Regular cardiac myocyte (primary cell): Measurements from ENCODE around the gene DSPP. TPM values are rescaled to one million over a fixed set of nuclear protein-coding genes. Genes with fewer than 3 reads are reported as not detected.

Source experiments
- total RNA-seq: library from RNA; depleted of rRNA; stranded (reverse); fragments of >200 nt; gene quantifications from 2 replicates; pipeline ENCODE4 v1.2.3, GENCODE V29; 2014

The DSPP gene
- not detected in 2 replicates for total RNA-seq

GRCh38 chr4:87608229-87608628, at the start of gene DSPP:
TSS of gene DSPP (plus strand) at chr4:87608529. CDS start at chr4:87610909, 2,380 bp downstream.

GRCh38 chr4:87649980-87650379, 41.7 kb downstream of the DSPP start, which contains the start of gene DMP1:
TSS of gene DMP1 (plus strand) at chr4:87650280. CDS start at chr4:87656493, 6,213 bp downstream.

Other genes starting within 250 kb of the DSPP start
- 24.3 and 45.4 TPM in 2 replicates for gene HSD17B11, start 217.3 kb upstream of the DSPP start, total RNA-seq
- 16.9 and 27.6 TPM in 2 replicates for gene NUDT9, start 186.0 kb upstream of the DSPP start, total RNA-seq
- 0.56 and 0.58 TPM in 2 replicates for gene SPARCL1, start 79.2 kb upstream of the DSPP start, total RNA-seq
- not detected in 2 replicates for gene DMP1, start 41.8 kb downstream of the DSPP start, total RNA-seq
- 0.19 and 0.56 TPM in 2 replicates for gene IBSP, start 191.0 kb downstream of the DSPP start, total RNA-seq
- gene MEPE, start 224.4 kb downstream of the DSPP start, total RNA-seq = not detected in 2 replicates